GM18861 (cell line): ENCODE data around the gene RALBP1.

Source experiments
- ATAC-seq: cut with Tn5 transposase; IDR thresholded peaks from one replicate; pipeline ENCODE4 v1.9.1; 2021; ENCODE audit not compliant: unreplicated experiment

The RALBP1 gene

DNA sequence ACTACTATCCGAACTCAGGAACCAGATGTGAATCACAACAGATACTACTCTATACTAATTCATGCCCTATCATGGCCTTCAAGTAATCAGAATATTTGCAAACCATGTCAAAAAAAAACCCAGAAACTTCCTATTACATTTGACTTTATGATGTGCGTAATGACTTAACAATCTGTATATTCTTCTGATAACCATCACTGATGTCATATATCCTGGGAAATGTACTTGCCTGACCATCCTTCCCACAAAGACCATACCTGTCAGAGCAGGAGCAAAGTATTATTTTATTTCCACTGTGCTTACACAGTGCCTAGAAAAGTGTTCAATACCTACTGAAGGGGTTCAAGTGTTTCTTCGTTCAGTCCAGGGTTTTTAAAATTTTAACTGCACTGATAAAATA lies 111.5 kb downstream of the RALBP1 start:
- ATAC-seq, result no peak
